GM12892 (cell line): ENCODE data around the gene OAT.

Source experiments
- DNase-seq: peaks from one replicate; pipeline ENCODE4 v3.0.0; 2011; ENCODE audit not compliant: insufficient read length
- FAIRE-seq: peaks from 2 replicates; lab custom pipeline; 2011; peaks lifted over from hg19 to GRCh38; lab: Jason Lieb, UNC
- POLR2A ChIP-seq: IDR thresholded peaks from 2 replicates; pipeline ENCODE4 v1.6.1; 2011; ENCODE audit warnings: low read depth, low read length, control low read depth
- POLR2AphosphoS5 ChIP-seq: IDR thresholded peaks from 2 replicates; pipeline ENCODE4 v1.6.1; 2011; ENCODE audit warnings: low read depth, low read length, control low read depth
- TAF1 ChIP-seq: IDR thresholded peaks from 2 replicates; pipeline ENCODE4 v1.6.1; 2011; ENCODE audit warnings: low read depth, mild to moderate bottlenecking, control low read depth, low read length, borderline replicate concordance

Gene OAT

DNA sequence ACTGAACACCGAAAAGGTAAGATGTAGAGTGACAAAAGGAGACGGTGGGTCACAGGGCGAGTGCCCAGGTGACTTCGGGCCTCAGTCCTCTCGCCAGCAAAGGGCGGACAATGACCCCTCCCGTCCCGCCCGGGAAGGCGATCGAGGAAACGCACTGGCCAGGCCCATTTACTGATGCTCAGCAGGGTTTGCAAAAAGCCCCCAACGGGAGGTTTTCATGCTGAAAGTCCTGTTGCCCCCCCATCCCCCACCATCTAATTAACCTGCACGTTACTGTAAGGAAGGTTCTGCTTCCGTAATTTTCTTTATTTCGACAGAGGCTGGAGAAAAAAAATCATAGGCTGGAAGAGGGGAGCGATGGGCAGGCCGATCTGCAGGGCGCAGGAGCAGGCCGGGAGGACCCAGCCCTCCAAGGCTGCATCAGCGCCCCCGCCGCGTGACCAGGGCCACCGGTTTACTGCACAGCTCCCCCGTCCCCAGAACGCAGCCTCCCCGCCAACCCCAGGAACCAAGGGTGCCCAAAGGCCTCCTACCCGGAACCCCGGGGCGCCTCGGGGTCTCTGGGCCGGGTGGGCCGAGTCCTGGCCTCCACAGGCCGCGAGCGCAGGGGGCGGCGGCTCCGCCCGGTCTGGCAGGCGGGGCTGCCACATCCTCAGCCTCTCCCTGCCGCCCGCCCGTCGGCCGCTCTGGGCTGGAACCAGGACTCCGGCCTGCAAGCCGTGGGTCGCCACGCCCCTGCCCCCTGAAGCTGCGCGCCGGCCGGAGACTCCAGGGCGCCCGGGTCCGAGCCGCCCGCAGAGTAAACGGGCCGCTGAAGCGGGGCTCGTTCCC is 613 bp downstream of the OAT start:
- DNase-seq: peak; percentile 29
- no peak for FAIRE-seq
- TF ChIP-seq TAF1 (no peak), POLR2AphosphoS5 (no peak), POLR2A (no peak)

DNA sequence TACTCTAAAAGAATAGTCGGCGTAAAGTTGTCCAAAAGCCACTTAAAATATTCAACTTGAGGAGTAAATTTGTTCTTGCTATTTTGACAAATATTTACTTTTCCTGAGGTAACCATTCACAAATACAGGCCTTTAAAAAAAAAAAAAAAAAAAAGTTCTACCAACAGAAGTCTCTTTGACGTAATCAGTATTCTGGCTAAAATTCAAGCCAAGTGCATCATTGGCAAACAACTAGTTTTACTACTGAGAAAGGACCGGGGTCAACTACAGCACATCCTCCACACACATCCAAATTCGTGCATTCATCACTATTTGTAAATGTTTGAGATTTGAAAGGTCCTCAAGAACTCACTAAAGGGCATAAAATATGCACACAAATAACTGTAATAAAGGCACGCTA is 2.0 kb downstream of the OAT start:
- no peak for FAIRE-seq
- TF ChIP-seq POLR2AphosphoS5: no peak
- no peak for TF ChIP-seq TAF1
- no peak for TF ChIP-seq POLR2A
- DNase-seq: no peak

GRCh38 chr10:124415210-124415609 is 3.5 kb downstream of the OAT start:
- DNase-seq (no peak), FAIRE-seq (no peak)
- no peak for TF ChIP-seq TAF1
- no peak for TF ChIP-seq POLR2A
- no peak for TF ChIP-seq POLR2AphosphoS5

- TF ChIP-seq TAF1: no peak
- no peak for TF ChIP-seq POLR2A
- TF ChIP-seq POLR2AphosphoS5: no peak
- DNase-seq (no peak), FAIRE-seq (no peak)
Observed at GRCh38 chr10:124414076-124414475, 4.6 kb downstream of the OAT start.

GRCh38 chr10:124409696-124410095 is 9.0 kb downstream of the OAT start:
- TF ChIP-seq POLR2A (no peak), POLR2AphosphoS5 (no peak), TAF1 (no peak)
- no peak for DNase-seq
- no peak for FAIRE-seq

DNA sequence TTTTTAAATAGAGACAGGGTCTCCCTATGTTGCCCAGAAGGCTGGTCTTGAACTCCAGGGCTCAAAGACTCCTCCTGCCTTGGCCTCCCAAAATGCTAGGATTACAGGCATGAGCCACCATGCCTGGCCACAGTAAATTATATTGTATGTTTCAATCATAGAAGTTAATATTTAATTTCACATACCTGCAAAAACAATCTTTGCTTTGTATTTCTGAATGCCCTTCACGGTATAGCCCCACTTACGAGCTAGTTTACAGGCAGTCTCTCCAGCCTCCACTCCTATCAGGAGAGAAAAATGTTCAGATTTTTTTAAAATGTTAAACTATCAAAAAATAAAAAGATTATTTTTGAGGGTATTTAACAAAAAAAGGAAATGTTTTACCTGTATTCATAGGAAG is 10.4 kb downstream of the OAT start:
- no peak for TF ChIP-seq TAF1
- no peak for TF ChIP-seq POLR2AphosphoS5
- no peak for TF ChIP-seq POLR2A
- no peak for FAIRE-seq
- DNase-seq: no peak

DNA sequence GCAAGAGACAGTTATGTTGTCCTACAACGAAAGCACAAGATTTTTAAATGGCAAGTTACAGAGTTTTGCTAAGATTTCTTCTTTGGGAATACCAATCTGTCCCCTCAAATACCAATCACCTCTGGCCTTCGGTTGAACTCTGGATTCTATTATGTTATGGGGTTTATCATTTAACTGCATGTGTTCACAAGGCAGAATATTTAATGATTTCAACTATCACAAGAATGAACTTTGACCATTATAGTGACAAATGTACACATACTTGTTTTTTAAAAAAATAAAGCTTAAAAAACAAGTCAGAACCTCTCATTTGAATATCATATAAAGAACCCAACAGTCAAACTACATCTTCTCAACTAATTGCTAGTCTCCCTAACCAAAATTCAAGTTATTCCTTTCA is 11.3 kb downstream of the OAT start:
- no peak for FAIRE-seq
- DNase-seq: no peak
- TF ChIP-seq POLR2AphosphoS5: no peak

DNA sequence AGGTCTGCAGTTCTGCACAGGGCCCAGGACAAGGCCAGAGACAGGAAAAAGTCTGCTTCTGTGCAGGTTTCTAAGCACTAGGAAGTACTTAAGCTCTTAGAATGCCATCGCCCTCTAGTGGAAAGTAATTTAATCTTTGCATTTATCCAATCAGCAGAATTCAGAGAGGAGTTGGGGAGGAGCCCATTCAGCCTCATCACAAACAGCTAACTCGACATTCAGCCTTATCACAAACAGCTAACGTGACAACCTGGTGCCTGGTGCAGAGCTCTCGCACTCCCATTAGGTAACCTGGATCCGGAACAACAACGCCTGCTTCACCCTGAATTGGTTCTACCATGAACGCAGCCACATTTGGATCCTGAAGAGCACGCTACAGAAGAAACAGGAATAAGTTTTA is 15.2 kb downstream of the OAT start:
- TF ChIP-seq POLR2AphosphoS5 (no peak), TAF1 (no peak), POLR2A (no peak)
- DNase-seq (no peak), FAIRE-seq (peak; percentile 81)

DNA sequence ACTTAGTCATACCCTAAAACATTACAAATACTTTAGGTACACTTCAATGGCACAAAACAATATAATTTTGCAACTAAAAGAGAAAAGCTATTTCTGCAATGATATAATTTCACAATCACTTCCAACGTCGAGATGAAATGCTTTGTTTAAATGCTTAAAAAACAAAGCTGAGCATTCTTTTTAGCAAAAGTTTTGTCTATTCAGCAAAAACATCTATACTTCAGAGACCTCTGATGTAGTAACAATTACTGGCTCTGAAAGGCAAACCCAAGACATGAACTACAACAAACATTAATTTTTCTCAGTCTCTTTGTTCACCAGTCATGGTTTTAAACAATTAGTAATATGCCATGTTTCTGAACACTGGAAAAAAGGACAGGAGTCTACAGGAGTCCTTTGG is 16.4 kb downstream of the OAT start:
- no peak for FAIRE-seq
- TF ChIP-seq POLR2A: no peak
- no peak for TF ChIP-seq TAF1
- TF ChIP-seq POLR2AphosphoS5: no peak
- no peak for DNase-seq

GRCh38 chr10:124401633-124402032 is 17.1 kb downstream of the OAT start:
- FAIRE-seq: no peak
- no peak for DNase-seq
- TF ChIP-seq POLR2AphosphoS5 (no peak), TAF1 (no peak)

DNA sequence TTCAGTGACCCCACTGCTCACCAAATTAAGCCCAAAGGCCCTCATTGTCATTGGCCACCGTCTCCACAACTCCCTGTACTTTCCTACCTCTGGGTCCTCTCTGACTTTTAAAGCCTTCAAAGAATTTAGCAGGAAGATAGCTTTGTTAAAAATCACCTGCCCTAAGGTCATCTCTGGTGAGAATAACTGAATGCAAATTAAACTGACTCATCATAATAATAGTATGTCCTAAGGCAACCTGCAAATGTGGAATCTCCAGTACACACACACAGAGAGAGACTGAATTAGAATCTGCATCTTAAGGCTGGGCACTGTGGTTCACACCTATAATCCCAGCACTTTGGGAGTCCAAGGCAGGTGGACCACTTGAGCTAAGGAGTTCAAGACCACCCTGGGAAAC is 24.1 kb downstream of the OAT start:
- no peak for FAIRE-seq
- no peak for DNase-seq
- TF ChIP-seq POLR2A (no peak), TAF1 (no peak), POLR2AphosphoS5 (no peak)

- DNase-seq (no peak), FAIRE-seq (no peak)
- TF ChIP-seq TAF1 (no peak), POLR2AphosphoS5 (no peak), POLR2A (no peak)
Observed at GRCh38 chr10:124392626-124393342, 25.9 kb downstream of the OAT start.
